Measurements from ENCODE around the gene ZEB1.

The ZEB1 gene

GRCh38 chr10:31350891-31351290, 31.9 kb downstream of the ZEB1 start:
- Histone ChIP-seq H3K4me3 (ENCODE audit: low read length) (no peak overlapping the region), H3K9me2 (replicated peaks; ENCODE audit: control insufficient read depth, low read length) (no peaks in the 10 kb centered on the region), H4K20me1 (ENCODE audit: control insufficient read depth, insufficient read depth, low read depth, low read length) (no peaks in the 10 kb centered on the region), H3K27ac (ENCODE audit: low read depth, low read length) (no peak overlapping the region), H3K27me3 (ENCODE audit: control insufficient read depth, low read length) (no peaks in the 10 kb centered on the region), H3K36me3 (ENCODE audit: control insufficient read depth, low read length) (no peaks in the 10 kb centered on the region), H3F3A (ENCODE audit: control insufficient read depth, insufficient read depth) (no peaks in the 10 kb centered on the region), H3K4me2 (ENCODE audit: low read length) (no peak overlapping the region), H3K79me2 (ENCODE audit: control insufficient read depth, low read length) (peaks cover 99% of the 10 kb centered on the region), H3K4me1 (ENCODE audit: control insufficient read depth, low read length) (peaks cover 6% of the 10 kb centered on the region), H3K9me3 (ENCODE audit: control insufficient read depth, insufficient read depth, low read length) (no peaks in the 10 kb centered on the region)
- TF ChIP-seq, protein P1, sequence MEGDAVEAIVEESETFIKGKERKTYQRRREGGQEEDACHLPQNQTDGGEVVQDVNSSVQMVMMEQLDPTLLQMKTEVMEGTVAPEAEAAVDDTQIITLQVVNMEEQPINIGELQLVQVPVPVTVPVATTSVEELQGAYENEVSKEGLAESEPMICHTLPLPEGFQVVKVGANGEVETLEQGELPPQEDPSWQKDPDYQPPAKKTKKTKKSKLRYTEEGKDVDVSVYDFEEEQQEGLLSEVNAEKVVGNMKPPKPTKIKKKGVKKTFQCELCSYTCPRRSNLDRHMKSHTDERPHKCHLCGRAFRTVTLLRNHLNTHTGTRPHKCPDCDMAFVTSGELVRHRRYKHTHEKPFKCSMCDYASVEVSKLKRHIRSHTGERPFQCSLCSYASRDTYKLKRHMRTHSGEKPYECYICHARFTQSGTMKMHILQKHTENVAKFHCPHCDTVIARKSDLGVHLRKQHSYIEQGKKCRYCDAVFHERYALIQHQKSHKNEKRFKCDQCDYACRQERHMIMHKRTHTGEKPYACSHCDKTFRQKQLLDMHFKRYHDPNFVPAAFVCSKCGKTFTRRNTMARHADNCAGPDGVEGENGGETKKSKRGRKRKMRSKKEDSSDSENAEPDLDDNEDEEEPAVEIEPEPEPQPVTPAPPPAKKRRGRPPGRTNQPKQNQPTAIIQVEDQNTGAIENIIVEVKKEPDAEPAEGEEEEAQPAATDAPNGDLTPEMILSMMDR (IDR thresholded peaks at IDR 0.05; ENCODE audit: low read depth, low read length, poor library complexity, severe bottlenecking), result no peak
- TF ChIP-seq EZH2phosphoT487 (IDR thresholded peaks at IDR 0.05; ENCODE audit: borderline replicate concordance, low read length), result no peak

DNA sequence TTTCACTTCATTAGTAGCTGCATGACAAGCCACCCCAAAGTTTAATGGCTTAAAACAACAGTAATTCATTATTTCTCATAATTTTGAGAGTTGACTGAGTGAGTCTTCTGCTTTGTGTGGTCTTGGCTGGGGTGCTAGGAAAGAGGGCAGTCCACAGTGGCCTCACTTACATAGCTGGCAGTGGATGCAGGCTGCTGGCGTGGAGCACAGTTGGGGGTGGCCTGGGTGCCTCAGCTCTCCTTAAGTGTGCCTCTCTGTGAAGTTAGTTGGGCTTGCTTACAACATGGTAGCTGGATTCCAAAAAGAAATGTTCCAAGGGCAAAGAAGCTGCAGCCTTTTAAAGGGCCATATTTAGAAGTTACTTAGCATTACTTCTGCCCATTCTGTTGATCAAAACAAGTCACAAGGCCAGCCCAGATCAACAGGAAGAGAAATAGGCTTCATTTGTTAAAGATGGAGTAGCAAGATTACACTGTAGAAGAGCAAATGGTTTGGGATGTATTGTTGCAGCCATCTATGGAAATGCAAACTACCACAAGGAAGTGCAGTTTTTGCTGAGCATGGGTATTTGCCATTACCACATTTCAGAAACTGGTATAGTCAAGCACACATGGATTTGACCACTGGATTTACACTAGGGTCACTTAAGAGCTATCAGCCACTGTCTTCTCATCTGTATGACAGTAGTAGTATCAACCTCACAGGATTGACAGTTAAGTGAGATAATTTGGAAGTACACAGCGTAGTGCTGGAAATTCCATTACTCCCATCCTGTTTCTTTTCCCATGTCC, 33.6 kb downstream of the ZEB1 start:
- Histone ChIP-seq H3K27ac (ENCODE audit: low read depth, low read length) (no peak overlapping the region), H3K27me3 (ENCODE audit: control insufficient read depth, low read length) (no peaks in the 10 kb centered on the region), H3K79me2 (ENCODE audit: control insufficient read depth, low read length) (peaks cover 96% of the 10 kb centered on the region), H3K9me2 (replicated peaks; ENCODE audit: control insufficient read depth, low read length) (no peaks in the 10 kb centered on the region), H3K4me1 (ENCODE audit: control insufficient read depth, low read length) (peaks cover 6% of the 10 kb centered on the region), H3K4me2 (ENCODE audit: low read length) (no peak overlapping the region), H4K20me1 (ENCODE audit: control insufficient read depth, insufficient read depth, low read depth, low read length) (no peaks in the 10 kb centered on the region), H3K9me3 (ENCODE audit: control insufficient read depth, insufficient read depth, low read length) (no peaks in the 10 kb centered on the region), H3F3A (ENCODE audit: control insufficient read depth, insufficient read depth) (no peaks in the 10 kb centered on the region), H3K36me3 (ENCODE audit: control insufficient read depth, low read length) (no peaks in the 10 kb centered on the region), H3K4me3 (ENCODE audit: low read length) (no peak overlapping the region)
- TF ChIP-seq, protein P1 (IDR thresholded peaks at IDR 0.05; ENCODE audit: low read depth, low read length, poor library complexity, severe bottlenecking), result no peak
- no peak for TF ChIP-seq EZH2phosphoT487 (IDR thresholded peaks at IDR 0.05; ENCODE audit: borderline replicate concordance, low read length)

DNA sequence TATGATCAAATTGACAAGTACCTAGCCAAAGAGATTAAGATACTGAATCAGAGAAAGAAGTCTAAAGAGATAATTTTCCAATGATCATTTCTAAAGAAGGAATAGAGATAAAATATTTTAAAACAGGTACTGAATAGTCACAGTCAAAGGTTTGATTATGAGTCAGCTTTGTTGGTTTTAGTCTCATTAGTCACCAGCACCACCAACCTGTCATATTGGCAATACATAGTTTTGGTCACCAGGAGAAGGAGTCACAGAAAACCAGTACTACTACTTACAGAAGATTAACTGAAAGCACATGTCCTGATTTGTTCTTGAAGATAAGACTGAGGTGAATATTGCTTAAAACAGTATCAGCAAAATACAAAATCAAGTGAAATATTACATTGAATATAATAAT, 34.6 kb downstream of the ZEB1 start:
- Histone ChIP-seq H3F3A (ENCODE audit: control insufficient read depth, insufficient read depth) (no peaks in the 10 kb centered on the region), H3K9me3 (ENCODE audit: control insufficient read depth, insufficient read depth, low read length) (no peaks in the 10 kb centered on the region), H3K36me3 (ENCODE audit: control insufficient read depth, low read length) (no peaks in the 10 kb centered on the region), H3K4me1 (ENCODE audit: control insufficient read depth, low read length) (peaks cover 6% of the 10 kb centered on the region), H4K20me1 (ENCODE audit: control insufficient read depth, insufficient read depth, low read depth, low read length) (no peaks in the 10 kb centered on the region), H3K27ac (ENCODE audit: low read depth, low read length) (no peak overlapping the region), H3K27me3 (ENCODE audit: control insufficient read depth, low read length) (no peaks in the 10 kb centered on the region), H3K79me2 (ENCODE audit: control insufficient read depth, low read length) (peaks cover 94% of the 10 kb centered on the region), H3K9me2 (replicated peaks; ENCODE audit: control insufficient read depth, low read length) (no peaks in the 10 kb centered on the region), H3K4me2 (ENCODE audit: low read length) (no peak overlapping the region), H3K4me3 (ENCODE audit: low read length) (no peak overlapping the region)
- no peak for TF ChIP-seq EZH2phosphoT487 (IDR thresholded peaks at IDR 0.05; ENCODE audit: borderline replicate concordance, low read length)
- TF ChIP-seq, protein P1 (IDR thresholded peaks at IDR 0.05; ENCODE audit: low read depth, low read length, poor library complexity, severe bottlenecking), result no peak

Measured in DOHH2 (cell line).